Measurements from ENCODE around the gene UNC119B. TPM values are rescaled to one million over a fixed set of nuclear protein-coding genes. Genes with fewer than 3 reads are reported as not detected.
"Not testable (repeated sequence)": the region's sequence is repeated elsewhere in the genome, so short reads cannot be mapped to it uniquely, and the experiment has no call there.

The UNC119B gene
- total RNA-seq, 1 donor from 2014 or later: 15.5 TPM

- DNase-seq: no peak
Observed at GRCh38 chr12:120719496-120720233, 9.4 kb downstream of the UNC119B start.

GRCh38 chr12:120720234-120720986 is 10.2 kb downstream of the UNC119B start:
- DNase-seq: no peak

- DNase-seq: no peak
Observed at GRCh38 chr12:120720987-120721801, 10.9 kb downstream of the UNC119B start.

GRCh38 chr12:120721866-120722265 is 11.6 kb downstream of the UNC119B start:
- no peak for DNase-seq

- no peak for DNase-seq
Observed at GRCh38 chr12:120722784-120723183, 12.5 kb downstream of the UNC119B start.

GRCh38 chr12:120724720-120725119 is 14.5 kb downstream of the UNC119B start:
- DNase-seq: no peak

- DNase-seq: no peak
Observed at GRCh38 chr12:120725151-120725658, 14.9 kb downstream of the UNC119B start.

- peak; percentile 58 for DNase-seq
Observed at GRCh38 chr12:120725659-120726509, 15.6 kb downstream of the UNC119B start, which contains the start of gene ACADS. Gene ACADS, plus strand, starts transcription at chr12:120725826. Its CDS starts 60 bp downstream, at chr12:120725886.

GRCh38 chr12:120726510-120726793 is 16.2 kb downstream of the UNC119B start:
- no peak for DNase-seq

- no peak for DNase-seq
Observed at GRCh38 chr12:120726961-120727360, 16.7 kb downstream of the UNC119B start.

GRCh38 chr12:120732198-120732597 is 21.9 kb downstream of the UNC119B start:
- DNase-seq: not testable (repeated sequence)

- DNase-seq: no peak
Observed at GRCh38 chr12:120733574-120733973, 23.3 kb downstream of the UNC119B start.

- no peak for DNase-seq
Observed at GRCh38 chr12:120734210-120734609, 24.0 kb downstream of the UNC119B start.

GRCh38 chr12:120735181-120735580 is 24.9 kb downstream of the UNC119B start:
- no peak for DNase-seq

- no peak for DNase-seq
Observed at GRCh38 chr12:120736404-120737331, 26.4 kb downstream of the UNC119B start.

GRCh38 chr12:120737557-120738251 is 27.4 kb downstream of the UNC119B start:
- DNase-seq: no peak

- DNase-seq: no peak
Observed at GRCh38 chr12:120738252-120739030, 28.2 kb downstream of the UNC119B start.

- no peak for DNase-seq
Observed at GRCh38 chr12:120739031-120739762, 28.9 kb downstream of the UNC119B start.
